OCI-LY3 (cell line): ENCODE results near the gene MTHFD1L.

ENCODE experiments used
- H2AFZ ChIP-seq: fragments of 200-600, 300-600 bp; shearing (Covaris generic); 2 replicates; pipeline ENCODE4 v1.6.0; 2014; ENCODE audit warnings: antibody characterized with exemption, low read depth, low read length
- H3K27ac ChIP-seq: fragments of 200-600, 300-600 bp; sonication (generic); 2 replicates; pipeline ENCODE4 v1.5.1; 2014; ENCODE audit warnings: mild to moderate bottlenecking, low read length, moderate library complexity, mixed read lengths
- H3K27me3 ChIP-seq: fragments of 200-600, 300-600 bp; sonication (generic); 2 replicates; pipeline ENCODE4 v1.6.1; 2014; ENCODE audit warnings: low read depth, low read length, mixed read lengths
- H3K36me3 ChIP-seq: fragments of 200-600, 300-600 bp; sonication (generic); replicated peaks from 2 replicates; pipeline ENCODE3; 2014; ENCODE audit warnings: low read depth, low read length, mixed read lengths
- H3K4me1 ChIP-seq: fragments of 300-600, 200-600 bp; sonication (generic); 2 replicates; pipeline ENCODE4 v1.6.1; 2014; ENCODE audit warnings: low read length, mixed read lengths
- H3K4me2 ChIP-seq: fragments of 200-600, 300-600 bp; sonication (generic); 2 replicates; pipeline ENCODE4 v1.6.1; 2014; ENCODE audit warnings: low read length, mixed read lengths
- H3K4me3 ChIP-seq: fragments of 300-600, 200-600 bp; sonication (generic); 2 replicates; pipeline ENCODE4 v1.5.1; 2014; ENCODE audit warnings: antibody characterized with exemption, mild to moderate bottlenecking, low read length, moderate library complexity
- H3K79me2 ChIP-seq: fragments of 300-600, 200-600 bp; shearing (Covaris generic); 2 replicates; pipeline ENCODE4 v1.6.1; 2014; ENCODE audit warnings: mild to moderate bottlenecking, low read length, mixed read lengths
- H3K9ac ChIP-seq: fragments of 300-600, 200-600 bp; shearing (Covaris generic); 2 replicates; pipeline ENCODE4 v1.6.0; 2014; ENCODE audit warnings: mild to moderate bottlenecking, low read length, moderate library complexity
- H3K9me3 ChIP-seq: fragments of 200-600, 300-600 bp; shearing (Covaris generic); 2 replicates; pipeline ENCODE4 v1.6.1; 2014; ENCODE audit warnings: low read length, mixed read lengths; ENCODE audit not compliant: insufficient read depth
- H4K20me1 ChIP-seq: fragments of 200-600, 300-600 bp; sonication (generic); 2 replicates; pipeline ENCODE4 v1.6.1; 2016; ENCODE audit warnings: low read length, mixed read lengths; ENCODE audit not compliant: insufficient read depth
- EZH2phosphoT487 ChIP-seq: fragments of 200-600 bp; shearing (Covaris generic); IDR thresholded peaks from 2 replicates; pipeline ENCODE4 v1.6.1; 2018; ENCODE audit warnings: antibody characterized with exemption, mixed run types, low read depth
- TF ChIP-seq, protein P1 (sequence below): fragments of 200-600, 300-600 bp; sonication (generic); IDR thresholded peaks from 2 replicates; pipeline ENCODE4 v1.5.1; 2014; ENCODE audit warnings: antibody characterized with exemption, low read length, low read depth

Gene MTHFD1L

DNA sequence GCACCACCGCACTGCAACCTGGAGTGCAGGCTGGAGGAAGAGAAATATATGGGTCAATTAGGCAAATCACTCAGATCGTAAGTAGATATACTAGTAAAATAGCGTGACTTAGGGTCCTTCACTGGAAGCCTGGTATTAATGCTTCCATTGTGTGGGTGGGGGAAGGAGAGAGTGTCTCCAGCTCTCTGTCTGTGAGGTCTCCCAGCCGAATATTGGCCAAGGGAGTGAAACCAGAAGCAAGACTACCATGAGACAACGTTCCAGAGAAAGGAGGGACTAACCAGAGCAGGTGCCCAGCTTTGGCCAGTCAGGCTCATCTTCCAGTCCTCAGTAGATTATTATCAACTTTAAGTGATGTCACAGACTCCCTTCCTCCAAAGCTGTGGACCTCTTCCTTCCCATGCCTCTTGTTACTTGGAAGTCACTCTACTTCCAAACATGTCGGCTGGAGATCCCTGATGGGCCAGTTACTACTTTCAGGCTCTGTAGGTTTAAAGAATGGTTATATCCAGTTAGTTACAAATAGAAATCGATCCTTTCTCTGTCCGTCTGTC is 28.8 kb downstream of the MTHFD1L start:
- H3K9ac ChIP-seq = no peak overlapping the region
- H3K36me3 ChIP-seq = peaks cover 13% of the 10 kb centered on the region
- TF ChIP-seq, protein P1, sequence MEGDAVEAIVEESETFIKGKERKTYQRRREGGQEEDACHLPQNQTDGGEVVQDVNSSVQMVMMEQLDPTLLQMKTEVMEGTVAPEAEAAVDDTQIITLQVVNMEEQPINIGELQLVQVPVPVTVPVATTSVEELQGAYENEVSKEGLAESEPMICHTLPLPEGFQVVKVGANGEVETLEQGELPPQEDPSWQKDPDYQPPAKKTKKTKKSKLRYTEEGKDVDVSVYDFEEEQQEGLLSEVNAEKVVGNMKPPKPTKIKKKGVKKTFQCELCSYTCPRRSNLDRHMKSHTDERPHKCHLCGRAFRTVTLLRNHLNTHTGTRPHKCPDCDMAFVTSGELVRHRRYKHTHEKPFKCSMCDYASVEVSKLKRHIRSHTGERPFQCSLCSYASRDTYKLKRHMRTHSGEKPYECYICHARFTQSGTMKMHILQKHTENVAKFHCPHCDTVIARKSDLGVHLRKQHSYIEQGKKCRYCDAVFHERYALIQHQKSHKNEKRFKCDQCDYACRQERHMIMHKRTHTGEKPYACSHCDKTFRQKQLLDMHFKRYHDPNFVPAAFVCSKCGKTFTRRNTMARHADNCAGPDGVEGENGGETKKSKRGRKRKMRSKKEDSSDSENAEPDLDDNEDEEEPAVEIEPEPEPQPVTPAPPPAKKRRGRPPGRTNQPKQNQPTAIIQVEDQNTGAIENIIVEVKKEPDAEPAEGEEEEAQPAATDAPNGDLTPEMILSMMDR = no peak
- no peak for TF ChIP-seq EZH2phosphoT487
- no peak overlapping the region for H3K4me2 ChIP-seq
- H3K27me3 ChIP-seq = no peaks in the 10 kb centered on the region
- H3K4me1 ChIP-seq = peaks cover 6% of the 10 kb centered on the region
- no peak overlapping the region for H3K27ac ChIP-seq
- no peak overlapping the region for H2AFZ ChIP-seq
- H4K20me1 ChIP-seq = no peaks in the 10 kb centered on the region; the same call in none of the 2 replicates
- H3K9me3 ChIP-seq = no peaks in the 10 kb centered on the region
- no peak overlapping the region for H3K4me3 ChIP-seq
- H3K79me2 ChIP-seq = no peaks in the 10 kb centered on the region

DNA sequence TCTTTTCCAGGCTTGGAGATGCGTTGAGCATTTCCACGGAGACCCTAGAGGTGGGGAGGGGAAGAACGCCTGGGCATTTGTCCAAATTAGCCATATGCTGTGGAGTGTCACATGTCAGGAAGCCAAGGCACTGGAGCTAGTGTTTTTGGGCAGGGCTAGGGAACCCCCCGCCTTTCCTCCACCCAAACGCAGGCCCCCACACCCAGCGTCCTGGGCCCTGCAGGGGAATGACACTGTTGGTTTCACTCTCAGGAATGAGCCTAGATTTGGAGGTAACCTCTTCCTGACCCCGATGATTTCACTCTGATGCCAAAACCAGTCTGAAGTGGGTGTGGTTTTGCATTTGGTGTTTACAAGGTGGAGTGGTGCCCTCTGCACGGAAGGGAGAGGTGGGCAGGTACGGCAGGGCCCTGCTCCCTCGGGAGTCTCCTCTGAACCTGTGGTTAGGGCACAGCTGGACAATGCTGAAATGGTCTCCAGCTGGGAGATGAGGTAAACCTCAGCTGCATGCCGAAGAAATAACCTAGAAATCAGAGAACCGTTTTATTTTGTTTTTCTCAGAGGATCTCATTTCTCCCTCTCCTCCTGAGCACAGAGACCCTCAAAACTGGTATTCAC is 29.5 kb downstream of the MTHFD1L start:
- Histone ChIP-seq H3K36me3 (peaks cover 13% of the 10 kb centered on the region), H3K9me3 (no peaks in the 10 kb centered on the region), H3K27ac (no peak overlapping the region), H3K9ac (no peak overlapping the region), H3K4me1 (peaks cover 6% of the 10 kb centered on the region), H4K20me1 (no peaks in the 10 kb centered on the region; the same call in none of the 2 replicates), H3K4me3 (no peak overlapping the region), H2AFZ (no peak overlapping the region), H3K4me2 (no peak overlapping the region), H3K27me3 (no peaks in the 10 kb centered on the region), H3K79me2 (no peaks in the 10 kb centered on the region)
- no peak for TF ChIP-seq EZH2phosphoT487
- TF ChIP-seq, protein P1 = no peak

DNA sequence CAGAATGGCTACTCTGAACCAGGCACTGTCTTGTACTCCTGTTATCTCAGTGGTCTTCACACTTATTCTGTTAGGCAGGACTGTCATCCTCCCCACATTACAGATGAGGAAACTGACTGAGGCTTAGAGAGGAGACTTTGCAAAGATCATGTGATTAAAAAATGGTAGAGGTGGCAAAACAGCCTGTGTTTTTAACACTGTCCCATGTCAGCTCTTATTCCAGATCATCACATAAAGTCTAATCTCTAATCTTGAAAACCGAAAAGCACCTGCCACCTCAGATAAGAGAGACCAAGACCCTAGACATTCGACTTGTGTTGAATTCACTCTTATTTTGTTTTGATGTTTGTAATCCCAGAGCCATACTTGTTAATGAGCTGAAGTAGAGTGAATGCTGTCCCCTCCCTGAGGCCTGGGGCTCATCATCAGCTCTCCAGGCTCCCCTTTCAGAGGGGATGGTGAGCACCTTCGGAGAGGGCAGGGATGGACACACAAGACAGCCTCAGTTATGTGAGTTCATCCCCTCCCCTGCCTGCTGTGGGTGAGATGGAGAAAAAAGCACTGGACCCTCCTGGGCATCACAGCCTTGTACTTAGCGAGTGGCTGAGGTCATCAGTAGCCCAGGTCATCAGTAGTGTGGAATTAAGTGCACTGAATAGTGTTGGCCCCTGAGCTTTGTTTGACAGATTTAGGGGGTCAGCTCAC is 30.6 kb downstream of the MTHFD1L start:
- Histone ChIP-seq H3K36me3 (peaks cover 8% of the 10 kb centered on the region), H3K4me2 (no peak overlapping the region), H3K4me3 (no peak overlapping the region), H3K9ac (no peak overlapping the region), H3K27me3 (no peaks in the 10 kb centered on the region), H3K79me2 (no peaks in the 10 kb centered on the region), H3K9me3 (no peaks in the 10 kb centered on the region), H3K4me1 (peaks cover 6% of the 10 kb centered on the region), H4K20me1 (no peaks in the 10 kb centered on the region; the same call in none of the 2 replicates), H2AFZ (no peak overlapping the region), H3K27ac (no peak overlapping the region)
- TF ChIP-seq, protein P1 = no peak
- no peak for TF ChIP-seq EZH2phosphoT487

DNA sequence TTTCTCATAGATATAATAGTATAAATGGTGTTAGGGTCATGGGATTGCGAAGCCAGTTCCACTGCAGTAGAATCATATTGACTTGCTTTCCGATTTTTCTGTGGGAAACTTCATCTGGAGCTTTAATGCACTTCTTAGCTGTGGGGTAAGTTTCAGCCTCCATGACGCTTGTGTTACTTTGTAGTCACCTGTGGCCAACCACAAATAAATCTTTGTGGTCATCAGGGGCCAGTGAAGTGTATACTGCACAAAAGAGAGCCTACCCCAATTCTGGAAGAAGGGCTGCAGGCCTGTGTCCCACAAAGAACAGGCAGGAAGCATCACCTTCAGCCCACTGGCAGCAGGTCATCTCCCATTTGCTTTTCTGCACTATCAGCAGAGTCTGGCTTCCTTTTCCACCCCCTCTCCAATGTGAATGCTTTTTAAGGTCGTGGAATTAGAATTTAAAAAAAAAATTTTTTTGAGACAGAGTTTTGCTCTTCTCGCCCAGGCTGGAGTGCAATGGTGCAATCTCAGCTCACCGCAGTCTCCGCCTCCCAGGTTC is 32.0 kb downstream of the MTHFD1L start:
- no peak overlapping the region for H2AFZ ChIP-seq
- no peak overlapping the region for H3K4me2 ChIP-seq
- H3K36me3 ChIP-seq = peaks cover 3% of the 10 kb centered on the region
- H3K79me2 ChIP-seq = no peaks in the 10 kb centered on the region
- TF ChIP-seq, protein P1 = no peak
- no peak for TF ChIP-seq EZH2phosphoT487
- no peaks in the 10 kb centered on the region; the same call in 1 of the 2 replicates for H4K20me1 ChIP-seq
- H3K9me3 ChIP-seq = no peaks in the 10 kb centered on the region
- no peak overlapping the region for H3K27ac ChIP-seq
- no peak overlapping the region for H3K9ac ChIP-seq
- peaks cover 6% of the 10 kb centered on the region for H3K4me1 ChIP-seq
- H3K4me3 ChIP-seq = no peak overlapping the region
- no peaks in the 10 kb centered on the region for H3K27me3 ChIP-seq
